H1 (cell line): ENCODE measurements around the gene RNU6-1. TPM values are rescaled to one million over a fixed set of nuclear protein-coding genes. Genes with fewer than 3 reads are reported as not detected.

ENCODE experiments used
- CTCF ChIA-PET: fragments of 300-600 bp; sonication (Branson Sonifier 250); formaldehyde crosslinking; loops from one replicate; lab custom pipeline; 2021; ENCODE audit not compliant: partially characterized antibody; lab: Charles Lee
- POLR2A ChIA-PET: fragments of 300-600 bp; sonication (Branson Sonifier 250); formaldehyde crosslinking; loops from one replicate; lab custom pipeline; 2021; ENCODE audit warnings: inconsistent platforms; ENCODE audit not compliant: partially characterized antibody; lab: Charles Lee
- DNase-seq, 2 experiments: peaks; one replicate each; pipeline versions ENCODE4 v3.0.0 to v3.0.0-alpha.2; 2010 to 2022; ENCODE audit warnings: low spot score in 2 of 2, low read depth in 1 of 2, mixed read lengths in 1 of 2
- FAIRE-seq: peaks from 2 replicates; lab custom pipeline; 2011; peaks lifted over from hg19 to GRCh38; lab: Jason Lieb, UNC
- H2AFZ ChIP-seq: 2 replicates; pipeline ENCODE4 v1.8.1; 2012; ENCODE audit warnings: low read length, inconsistent platforms
- H2AK5ac ChIP-seq: 2 replicates; pipeline ENCODE4 v1.6.1; 2013; ENCODE audit warnings: low read depth, low read length
- H2BK120ac ChIP-seq: replicated peaks from 2 replicates; pipeline ENCODE3; 2013; ENCODE audit warnings: low read depth, low read length, inconsistent platforms
- H2BK12ac ChIP-seq: 2 replicates; pipeline ENCODE4 v1.6.1; 2013; ENCODE audit warnings: low read depth, low read length
- H2BK15ac ChIP-seq: 2 replicates; pipeline ENCODE4 v1.6.1; 2013; ENCODE audit warnings: low read length
- H2BK20ac ChIP-seq: 2 replicates; pipeline ENCODE4 v1.6.1; 2013; ENCODE audit warnings: low read length
- H2BK5ac ChIP-seq: 2 replicates; pipeline ENCODE4 v1.6.1; 2013; ENCODE audit warnings: low read depth, low read length
- H3K14ac ChIP-seq: 2 replicates; pipeline ENCODE4 v1.6.1; 2013; ENCODE audit warnings: inconsistent platforms; ENCODE audit not compliant: insufficient read length
- H3K18ac ChIP-seq: 2 replicates; pipeline ENCODE4 v1.6.1; 2013; ENCODE audit warnings: low read length; ENCODE audit errors: extremely low read depth
- H3K23ac ChIP-seq: 2 replicates; pipeline ENCODE4 v1.6.1; 2013; ENCODE audit warnings: inconsistent platforms; ENCODE audit not compliant: insufficient read length
- H3K23me2 ChIP-seq: 2 replicates; pipeline ENCODE4 v1.6.1; 2013; ENCODE audit warnings: low read depth, low read length
- H3K27ac ChIP-seq: 2 replicates; pipeline ENCODE4 v1.6.1; 2011; ENCODE audit warnings: low read depth, low read length, inconsistent platforms
- H3K27me3 ChIP-seq, 4 experiments: replicated peaks in 1 of 4; 1 replicate in 1 of 4; 2 replicates in 3 of 4; pipeline versions ENCODE4 v1.6.1 to v1.8.1; 2011 to 2013; ENCODE audit warnings: low read length in 3 of 4, mild to moderate bottlenecking in 3 of 4, inconsistent platforms in 2 of 4, mixed read lengths in 2 of 4, moderate library complexity in 1 of 4; ENCODE audit not compliant: control insufficient read depth in 3 of 4, insufficient read depth in 3 of 4; ENCODE audit errors: extremely low read depth in 1 of 4
- H3K36me3 ChIP-seq, 4 experiments: 2 replicates each; pipeline versions ENCODE4 v1.6.1 to v1.8.1; 2011 to 2013; ENCODE audit warnings: mild to moderate bottlenecking in 4 of 4, low read length in 3 of 4, moderate library complexity in 2 of 4, control low read depth in 1 of 4, inconsistent platforms in 1 of 4; ENCODE audit not compliant: insufficient read depth in 4 of 4, control insufficient read depth in 2 of 4
- H3K4ac ChIP-seq: replicated peaks from 2 replicates; pipeline ENCODE3; 2013; ENCODE audit warnings: low read length, low read depth, mixed read lengths, inconsistent platforms; ENCODE audit not compliant: insufficient read length
- H3K4me1 ChIP-seq, 4 experiments: replicated peaks in 1 of 4; 1 replicate in 1 of 4; 2 replicates in 3 of 4; pipeline versions ENCODE4 v1.6.1 to v1.8.1; 2011 to 2013; ENCODE audit warnings: low read length in 3 of 4, inconsistent platforms in 2 of 4, mixed read lengths in 1 of 4; ENCODE audit not compliant: insufficient read depth in 4 of 4, control insufficient read depth in 3 of 4
- H3K4me2 ChIP-seq, 2 experiments: 2 replicates each; pipeline versions ENCODE4 v1.6.1 to v1.8.1; 2011 to 2013; ENCODE audit warnings: low read depth in 2 of 2, low read length in 2 of 2, control low read depth in 1 of 2, inconsistent platforms in 1 of 2, mild to moderate bottlenecking in 1 of 2; ENCODE audit not compliant: insufficient read depth in 1 of 2
- H3K4me3 ChIP-seq, 4 experiments: fragments of 200-600, 300-600 bp in 1 of 4; sonication (generic), shearing (Covaris generic), sonication (Bioruptor Twin) in 1 of 4; 2 replicates each; pipeline versions ENCODE4 v1.5.1 to v1.8.1; 2011 to 2016; ENCODE audit warnings: low read length in 4 of 4, low read depth in 3 of 4, control low read depth in 2 of 4, inconsistent platforms in 2 of 4, mild to moderate bottlenecking in 2 of 4, mixed read lengths in 1 of 4, moderate library complexity in 1 of 4; ENCODE audit not compliant: insufficient read depth in 2 of 4; ENCODE audit errors: extremely low read depth in 1 of 4
- H3K56ac ChIP-seq: replicated peaks from 2 replicates; pipeline ENCODE3; 2013; ENCODE audit warnings: low read depth, mild to moderate bottlenecking, mixed read lengths, low read length, inconsistent platforms; ENCODE audit not compliant: insufficient read length
- H3K79me1 ChIP-seq: 2 replicates; pipeline ENCODE4 v1.6.1; 2013; ENCODE audit warnings: low read depth, low read length, control low read depth
- H3K79me2 ChIP-seq, 2 experiments: 2 replicates each; pipeline versions ENCODE4 v1.6.1 to v1.8.1; 2012 to 2013; ENCODE audit warnings: low read length in 2 of 2, mild to moderate bottlenecking in 2 of 2, inconsistent platforms in 1 of 2; ENCODE audit not compliant: insufficient read depth in 2 of 2, control insufficient read depth in 1 of 2
- H3K9ac ChIP-seq, 4 experiments: replicated peaks in 1 of 4; 1 replicate in 1 of 4; 2 replicates in 3 of 4; pipeline versions ENCODE4 v1.6.1 to v1.8.1; 2011 to 2013; ENCODE audit warnings: low read depth in 3 of 4, low read length in 3 of 4, control low read depth in 2 of 4, mild to moderate bottlenecking in 2 of 4, moderate library complexity in 2 of 4, inconsistent platforms in 1 of 4; ENCODE audit errors: extremely low read depth in 1 of 4
- H3K9me3 ChIP-seq, 2 experiments: 2 replicates each; pipeline versions ENCODE4 v1.6.1 to v1.8.1; 2012 to 2013; ENCODE audit warnings: mild to moderate bottlenecking in 2 of 2, moderate library complexity in 2 of 2, control low read depth in 1 of 2, inconsistent platforms in 1 of 2, low read depth in 1 of 2, low read length in 1 of 2, mixed read lengths in 1 of 2; ENCODE audit not compliant: insufficient read depth in 2 of 2
- H4K20me1 ChIP-seq, 2 experiments: replicated peaks in 1 of 2; 2 replicates each; pipeline versions ENCODE3 to v1.8.1; 2011 to 2013; ENCODE audit warnings: inconsistent platforms in 2 of 2, low read length in 2 of 2, mild to moderate bottlenecking in 1 of 2; ENCODE audit not compliant: insufficient read depth in 2 of 2, control insufficient read depth in 1 of 2
- H4K5ac ChIP-seq: 2 replicates; pipeline ENCODE4 v1.6.1; 2013; ENCODE audit warnings: low read length, low read depth, mixed read lengths, inconsistent platforms; ENCODE audit not compliant: insufficient read length
- H4K8ac ChIP-seq: 2 replicates; pipeline ENCODE4 v1.8.0; 2013; ENCODE audit warnings: mild to moderate bottlenecking, moderate library complexity, low read length, inconsistent platforms; ENCODE audit not compliant: insufficient read depth; ENCODE audit errors: extremely low read depth
- H4K91ac ChIP-seq: replicated peaks from 2 replicates; pipeline ENCODE3; 2013; ENCODE audit warnings: low read length, mixed read lengths, inconsistent platforms; ENCODE audit not compliant: insufficient read length
- BACH1 ChIP-seq: IDR thresholded peaks from 2 replicates; pipeline ENCODE4 v1.6.1; 2012; ENCODE audit warnings: low read length, improper control_type of control experiment
- BCL11A ChIP-seq, 2 experiments: IDR thresholded peaks; one replicate each; pipeline ENCODE4 v1.6.1; 2011; ENCODE audit warnings: low read depth in 2 of 2, low read length in 2 of 2, mild to moderate bottlenecking in 2 of 2
- CBX5 ChIP-seq: fragments of 300-800, 300-1000 bp; sonication (generic); IDR thresholded peaks from 2 replicates; pipeline ENCODE4 v1.7.1; 2016; ENCODE audit warnings: antibody characterized with exemption, low read length, low read depth
- EP300 ChIP-seq, 2 experiments: IDR thresholded peaks; 1 replicate in 1 of 2; 2 replicates in 1 of 2; pipeline ENCODE4 v1.6.1; 2011 to 2012; ENCODE audit warnings: low read depth in 2 of 2, low read length in 2 of 2, mild to moderate bottlenecking in 2 of 2, borderline replicate concordance in 1 of 2, inconsistent platforms in 1 of 2, moderate library complexity in 1 of 2
- KDM1A ChIP-seq: fragments of 200-600, 300-600 bp; sonication (generic); IDR thresholded peaks from 2 replicates; pipeline ENCODE4 v1.7.1; 2016; ENCODE audit warnings: mild to moderate bottlenecking, low read length, borderline replicate concordance
- KDM4A ChIP-seq: IDR thresholded peaks from one replicate; pipeline ENCODE4 v1.7.1; 2012; ENCODE audit warnings: low read depth, mild to moderate bottlenecking, moderate library complexity, low read length, inconsistent platforms; ENCODE audit not compliant: severe bottlenecking
- MAFK ChIP-seq: IDR thresholded peaks from 2 replicates; pipeline ENCODE4 v1.6.1; 2012; ENCODE audit warnings: low read depth, mild to moderate bottlenecking, improper control_type of control experiment, low read length
- POU5F1 ChIP-seq: IDR thresholded peaks from 2 replicates; pipeline ENCODE4 v1.6.1; 2011; ENCODE audit warnings: low read depth, mild to moderate bottlenecking, low read length, moderate library complexity
- RFX5 ChIP-seq: IDR thresholded peaks from 2 replicates; pipeline ENCODE4 v1.6.1; 2011; ENCODE audit warnings: low read depth, low read length, improper control_type of control experiment, borderline replicate concordance
- RXRA ChIP-seq: IDR thresholded peaks from 2 replicates; pipeline ENCODE4 v1.6.1; 2011; ENCODE audit warnings: low read depth, mild to moderate bottlenecking, low read length, moderate library complexity; ENCODE audit not compliant: insufficient read depth
- SAP30 ChIP-seq: fragments of 300-600 bp; sonication (generic); IDR thresholded peaks from 2 replicates; pipeline ENCODE4 v1.7.1; 2012; ENCODE audit warnings: low read length, moderate library complexity, mild to moderate bottlenecking, inconsistent platforms; ENCODE audit not compliant: insufficient read depth, insufficient replicate concordance
- TAF1 ChIP-seq: IDR thresholded peaks from 2 replicates; pipeline ENCODE4 v1.6.1; 2011; ENCODE audit warnings: mild to moderate bottlenecking, low read depth, low read length
- TBP ChIP-seq: IDR thresholded peaks from 2 replicates; pipeline ENCODE4 v1.6.1; 2011; ENCODE audit warnings: low read depth, low read length, improper control_type of control experiment
- TEAD4 ChIP-seq: IDR thresholded peaks from 2 replicates; pipeline ENCODE4 v1.6.1; 2012; ENCODE audit warnings: low read depth, low read length, inconsistent platforms, mixed read lengths
- YY1 ChIP-seq: IDR thresholded peaks from 2 replicates; pipeline ENCODE4 v1.6.1; 2011; ENCODE audit warnings: low read depth, mild to moderate bottlenecking, low read length
- WGBS, 2 experiments: shearing (Covaris generic) in 1 of 2; methylation state at CpG; one replicate each; pipeline versions ENCODE4 v1.1.6 to v1.1.7; 2013 to 2015; ENCODE audit warnings: low lambda C conversion rate in 2 of 2, mixed read lengths in 2 of 2, inconsistent platforms in 1 of 2, low coverage in 1 of 2, missing lambda C conversion rate in 1 of 2; ENCODE audit not compliant: insufficient replicate concordance in 2 of 2, insufficient coverage in 1 of 2, insufficient read length in 1 of 2; ENCODE audit errors: extremely low coverage in 1 of 2, missing lambda C conversion rate in 1 of 2; 5-methylcytosine and 5-hydroxymethylcytosine counted together
- polyA plus RNA-seq, 7 experiments: library from polyadenylated mRNA; depleted of rRNA in 3 of 7; stranded (reverse) in 5 of 7; unstranded in 2 of 7; fragments of >200 nt in 5 of 7; fragments of 200-250 nt in 2 of 7; gene quantifications; 1 replicate in 5 of 7; 2 replicates in 1 of 7; 4 replicates in 1 of 7; pipeline versions ENCODE4 v1.2.1 to v1.2.3, GENCODE V29; 2011 to 2013; ENCODE audit warnings: missing spikeins in 2 of 7, mixed read lengths in 2 of 7
- total RNA-seq: library from RNA; stranded (reverse); fragmentation: NEBNext Ultra II Directional; extraction: Animal tissue kit (Norgen Biotek cat#: 25700); gene quantifications from 2 replicates; pipeline ENCODE4 v1.2.1, GENCODE V29; 2021

RNU6-1 gene
- total and polyA plus RNA-seq, 2 of the 8 experiments (the other 6 are each of a cell fraction or from before 2014, with no cell fraction given): not detected

GRCh38 chr15:67816668-67817067 is 23.2 kb downstream of the RNU6-1 start:
- no peak overlapping the region for H2BK12ac ChIP-seq
- no peak overlapping the region for H3K27ac ChIP-seq
- H4K5ac ChIP-seq: no peak overlapping the region
- no peak overlapping the region for H3K23ac ChIP-seq
- H2BK20ac ChIP-seq: no peak overlapping the region
- no peak overlapping the region for H3K4ac ChIP-seq
- H3K18ac ChIP-seq: no peak overlapping the region
- H3K23me2 ChIP-seq: peaks cover 1% of the 10 kb centered on the region; the same call in 1 of the 2 replicates
- H3K36me3 ChIP-seq: no peaks in the 10 kb centered on the region
- H3K56ac ChIP-seq: no peak overlapping the region
- H4K91ac ChIP-seq: no peak overlapping the region
- no peak overlapping the region for H2BK120ac ChIP-seq
- H2BK15ac ChIP-seq: no peak overlapping the region
- H2AFZ ChIP-seq: no peak overlapping the region
- no peak overlapping the region for H3K9ac ChIP-seq
- whole genome bisulfite sequencing, 2 experiments: 73% methylated on average over 3 of the region's 3 CpGs; no CpG with 5 or more reads in 1 of the 2 experiments
- FAIRE-seq (no peak), DNase-seq (no peak)
- no peak overlapping the region for H4K8ac ChIP-seq
- H3K79me1 ChIP-seq: no peaks in the 10 kb centered on the region; the same call in 1 of the 2 replicates
- ChIA-PET POLR2A (no interaction called here), CTCF (no interaction called here)
- no peak overlapping the region for H2BK5ac ChIP-seq
- H3K9me3 ChIP-seq: no peaks in the 10 kb centered on the region
- no peak overlapping the region for H2AK5ac ChIP-seq
- H3K4me3 ChIP-seq: no peak overlapping the region
- no peak overlapping the region for H3K14ac ChIP-seq
- H4K20me1 ChIP-seq: peaks cover 9 to 11% of the 10 kb centered on the region in 2 experiments
- no peak overlapping the region for H3K4me2 ChIP-seq
- H3K27me3 ChIP-seq: peaks cover 30 to 42% (median 41%) of the 10 kb centered on the region in 4 experiments
- H3K4me1 ChIP-seq: peaks cover 0 to 21% (median 16%) of the 10 kb centered on the region in 4 experiments; a peak in 6 of 7 replicates
- no peaks in the 10 kb centered on the region for H3K79me2 ChIP-seq
- TF ChIP-seq POU5F1 (no peak), CBX5 (no peak), BCL11A (IDR thresholded peaks at IDR 0.05; ENCODE audit: low read depth in 2 of 2, low read length in 2 of 2) (no peak), YY1 (no peak), TBP (no peak), TAF1 (no peak), KDM4A (no peak), TEAD4 (no peak), EP300 (IDR thresholded peaks at IDR 0.05; ENCODE audit: borderline replicate concordance in 1 of 2, low read depth in 2 of 2, low read length in 2 of 2) (no peak), MAFK (no peak), KDM1A (no peak), RFX5 (no peak), BACH1 (no peak), SAP30 (no peak), RXRA (no peak)
